SK-N-SH (cell line): Measurements from ENCODE around the gene NOXA1. TPM values are rescaled to one million over a fixed set of nuclear protein-coding genes. Genes with fewer than 3 reads are reported as not detected.

Experiments
- CTCF ChIA-PET: fragments of 300-600, 350-600 bp; formaldehyde crosslinking; extraction: SDS; loops from one replicate; lab custom pipeline; 2021; lab: Yijun Ruan, JAX
- POLR2A ChIA-PET: fragments of 350-600 bp; sonication (Branson Sonifier 250); formaldehyde crosslinking; extraction: SDS; loops from one replicate; lab custom pipeline; 2020; ENCODE audit warnings: antibody characterized with exemption, inconsistent platforms; lab: Yijun Ruan, JAX
- DNase-seq: peaks from one replicate; pipeline ENCODE4 v3.0.0; 2012
- H2AFZ ChIP-seq: fragments of 200-600 bp; sonication (generic); 2 replicates; pipeline ENCODE4 v1.8.1; 2016; ENCODE audit warnings: antibody characterized with exemption, mild to moderate bottlenecking, low read depth
- H3F3A ChIP-seq: fragments of 200-600 bp; sonication (generic); replicated peaks from 2 replicates; pipeline ENCODE3; 2016; ENCODE audit warnings: antibody characterized with exemption, mild to moderate bottlenecking; ENCODE audit not compliant: insufficient read depth
- H3K27ac ChIP-seq, 2 experiments: fragments of 200-500 bp in 1 of 2; fragments of 200-600 bp in 1 of 2; sonication (Bioruptor generic) in 1 of 2; sonication (generic), shearing (Covaris generic) in 1 of 2; 2 replicates each; pipeline versions ENCODE4 v1.5.1 to v1.6.1; 2014 to 2016; ENCODE audit warnings: low read depth in 2 of 2, inconsistent platforms in 1 of 2, low read length in 1 of 2, mild to moderate bottlenecking in 1 of 2, mixed read lengths in 1 of 2
- H3K27me3 ChIP-seq: fragments of 200-600 bp; sonication (generic), shearing (Covaris generic); 2 replicates; pipeline ENCODE4 v1.6.1; 2016; ENCODE audit warnings: mixed run types; ENCODE audit not compliant: insufficient read depth
- H3K36me3 ChIP-seq, 2 experiments: fragments of 200-500 bp in 1 of 2; fragments of 200-600 bp in 1 of 2; sonication (Bioruptor generic) in 1 of 2; sonication (generic) in 1 of 2; replicated peaks in 1 of 2; 2 replicates each; pipeline versions ENCODE3 to v1.5.1; 2014 to 2016; ENCODE audit warnings: low read length in 1 of 2, mild to moderate bottlenecking in 1 of 2; ENCODE audit not compliant: insufficient read depth in 2 of 2, control insufficient read depth in 1 of 2
- H3K4me1 ChIP-seq, 2 experiments: fragments of 200-500 bp in 1 of 2; fragments of 200-600 bp in 1 of 2; sonication (Bioruptor generic) in 1 of 2; sonication (generic), shearing (Covaris generic) in 1 of 2; 2 replicates each; pipeline versions ENCODE4 v1.5.1 to v1.6.1; 2014 to 2016; ENCODE audit warnings: low read depth in 1 of 2, low read length in 1 of 2, mixed run types in 1 of 2; ENCODE audit not compliant: insufficient read depth in 2 of 2, control insufficient read depth in 1 of 2
- H3K4me2 ChIP-seq: fragments of 200-600 bp; sonication (generic), shearing (Covaris generic); 2 replicates; pipeline ENCODE4 v1.6.1; 2017; ENCODE audit warnings: mixed run types
- H3K4me3 ChIP-seq, 2 experiments: fragments of 200-500 bp in 1 of 2; fragments of 200-600 bp in 1 of 2; sonication (Bioruptor generic) in 1 of 2; sonication (generic), shearing (Covaris generic) in 1 of 2; 2 replicates each; pipeline versions ENCODE4 v1.5.1 to v1.8.1; 2014 to 2016; ENCODE audit warnings: low read depth in 2 of 2, inconsistent platforms in 1 of 2, low read length in 1 of 2, mild to moderate bottlenecking in 1 of 2, mixed read lengths in 1 of 2, moderate library complexity in 1 of 2
- H3K79me2 ChIP-seq: fragments of 200-600 bp; sonication (generic); 2 replicates; pipeline ENCODE4 v1.8.1; 2017; ENCODE audit warnings: mild to moderate bottlenecking; ENCODE audit not compliant: insufficient read depth
- H3K9ac ChIP-seq: fragments of 200-600 bp; sonication (generic); 2 replicates; pipeline ENCODE4 v1.6.1; 2017; ENCODE audit warnings: mixed run types
- H3K9me2 ChIP-seq: fragments of 200-600 bp; sonication (generic); 2 replicates; pipeline ENCODE4 v1.6.1; 2017; ENCODE audit warnings: mixed run types
- H3K9me3 ChIP-seq: fragments of 200-600 bp; sonication (generic); 2 replicates; pipeline ENCODE4 v1.6.1; 2017; ENCODE audit warnings: mixed run types, mild to moderate bottlenecking, moderate library complexity
- H4K20me1 ChIP-seq: fragments of 200-600 bp; sonication (generic); 2 replicates; pipeline ENCODE4 v1.6.1; 2017; ENCODE audit warnings: mild to moderate bottlenecking, mixed run types; ENCODE audit not compliant: insufficient read depth
- ELF1 ChIP-seq: IDR thresholded peaks from 2 replicates; pipeline ENCODE4 v1.4.0; 2012
- EP300 ChIP-seq, 2 experiments: IDR thresholded peaks; 2 replicates each; pipeline versions ENCODE4 v1.4.0 to v1.6.1; 2012; ENCODE audit warnings: borderline replicate concordance in 1 of 2, low read depth in 1 of 2, low read length in 1 of 2
- MAX ChIP-seq: IDR thresholded peaks from 2 replicates; pipeline ENCODE4 v1.4.0; 2012; ENCODE audit warnings: low read depth
- RAD21 ChIP-seq: IDR thresholded peaks from 2 replicates; pipeline ENCODE4 v1.6.1; 2012; ENCODE audit warnings: mild to moderate bottlenecking, low read length
- RCOR1 ChIP-seq: fragments of 150-350 bp; IDR thresholded peaks from 2 replicates; pipeline ENCODE4 v1.6.1; 2017; ENCODE audit warnings: antibody characterized with exemption, low read length
- REST ChIP-seq: IDR thresholded peaks from 2 replicates; pipeline ENCODE4 v1.6.1; 2012; ENCODE audit warnings: mild to moderate bottlenecking, low read depth, low read length, moderate library complexity
- WGBS: methylation state at CpG from one replicate; pipeline ENCODE4 v1.1.6; 2017; ENCODE audit warnings: low lambda C conversion rate; 5-methylcytosine and 5-hydroxymethylcytosine counted together
- polyA plus RNA-seq, 3 experiments: library from polyadenylated mRNA; depleted of rRNA; stranded (reverse); fragments of >200 nt; gene quantifications; 2 replicates each; pipeline ENCODE4 v1.2.3, GENCODE V29; 2012
- TF ChIP-seq, protein P1 (sequence below): fragments of 150-350 bp; IDR thresholded peaks from 2 replicates; pipeline ENCODE4 v1.6.1; 2016; ENCODE audit warnings: mild to moderate bottlenecking, low read depth, low read length
- TF ChIP-seq, protein P2 (sequence below): IDR thresholded peaks from 2 replicates; pipeline ENCODE4 v1.4.0; 2012; ENCODE audit warnings: low read depth, borderline replicate concordance

Gene NOXA1
- polyA plus RNA-seq, 1 of the 3 experiments (the other 2 are of a cell fraction): 0.39 TPM

- no peak for TF ChIP-seq EP300 (IDR thresholded peaks at IDR 0.05; ENCODE audit: borderline replicate concordance in 1 of 2, low read depth in 1 of 2, low read length in 1 of 2)
- no peak for TF ChIP-seq MAX
- TF ChIP-seq RCOR1: no peak
- TF ChIP-seq REST: no peak
- TF ChIP-seq, protein P1, sequence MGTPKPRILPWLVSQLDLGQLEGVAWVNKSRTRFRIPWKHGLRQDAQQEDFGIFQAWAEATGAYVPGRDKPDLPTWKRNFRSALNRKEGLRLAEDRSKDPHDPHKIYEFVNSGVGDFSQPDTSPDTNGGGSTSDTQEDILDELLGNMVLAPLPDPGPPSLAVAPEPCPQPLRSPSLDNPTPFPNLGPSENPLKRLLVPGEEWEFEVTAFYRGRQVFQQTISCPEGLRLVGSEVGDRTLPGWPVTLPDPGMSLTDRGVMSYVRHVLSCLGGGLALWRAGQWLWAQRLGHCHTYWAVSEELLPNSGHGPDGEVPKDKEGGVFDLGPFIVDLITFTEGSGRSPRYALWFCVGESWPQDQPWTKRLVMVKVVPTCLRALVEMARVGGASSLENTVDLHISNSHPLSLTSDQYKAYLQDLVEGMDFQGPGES: no peak
- no peak for TF ChIP-seq RAD21
- TF ChIP-seq, protein P2, sequence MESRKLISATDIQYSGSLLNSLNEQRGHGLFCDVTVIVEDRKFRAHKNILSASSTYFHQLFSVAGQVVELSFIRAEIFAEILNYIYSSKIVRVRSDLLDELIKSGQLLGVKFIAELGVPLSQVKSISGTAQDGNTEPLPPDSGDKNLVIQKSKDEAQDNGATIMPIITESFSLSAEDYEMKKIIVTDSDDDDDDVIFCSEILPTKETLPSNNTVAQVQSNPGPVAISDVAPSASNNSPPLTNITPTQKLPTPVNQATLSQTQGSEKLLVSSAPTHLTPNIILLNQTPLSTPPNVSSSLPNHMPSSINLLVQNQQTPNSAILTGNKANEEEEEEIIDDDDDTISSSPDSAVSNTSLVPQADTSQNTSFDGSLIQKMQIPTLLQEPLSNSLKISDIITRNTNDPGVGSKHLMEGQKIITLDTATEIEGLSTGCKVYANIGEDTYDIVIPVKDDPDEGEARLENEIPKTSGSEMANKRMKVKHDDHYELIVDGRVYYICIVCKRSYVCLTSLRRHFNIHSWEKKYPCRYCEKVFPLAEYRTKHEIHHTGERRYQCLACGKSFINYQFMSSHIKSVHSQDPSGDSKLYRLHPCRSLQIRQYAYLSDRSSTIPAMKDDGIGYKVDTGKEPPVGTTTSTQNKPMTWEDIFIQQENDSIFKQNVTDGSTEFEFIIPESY: no peak
- TF ChIP-seq ELF1: no peak
- Histone ChIP-seq H3K4me3 (no peak overlapping the region), H3K36me3 (no peaks in the 10 kb centered on the region), H3K4me1 (peaks cover 0 to 39% of the 10 kb centered on the region in 2 experiments; a peak in 1 of 4 replicates), H2AFZ (no peak overlapping the region), H3K79me2 (no peaks in the 10 kb centered on the region), H3K9ac (no peak overlapping the region), H3K4me2 (no peak overlapping the region), H3K9me2 (no peaks in the 10 kb centered on the region), H3K27ac (peak overlapping the region in 1 of 2 experiments; percentile 68; a peak in 1 of 4 replicates), H3F3A (no peaks in the 10 kb centered on the region), H3K27me3 (no peaks in the 10 kb centered on the region), H4K20me1 (no peaks in the 10 kb centered on the region), H3K9me3 (no peaks in the 10 kb centered on the region)
- 87% methylated on average over 29 of the region's 36 CpGs for WGBS
- ChIA-PET CTCF (interaction anchor here (0.8 to 1.6 kb wide), 4 partner anchors 10 to 193 kb away, joined by 3 to 5 read pairs (median 3); no protein-coding TSS in a partner anchor), POLR2A (interaction anchor here (0.5 kb wide), 1 partner anchor 56 kb away, joined by 4 read pairs; the partner anchor contains the start of genes EXD3 and NOXA1)
- peak; percentile 48 for DNase-seq
Measured at GRCh38 chr9:137478962-137479861, 56.0 kb downstream of the NOXA1 start.
